NCI-H146 (cell line): ENCODE measurements around the gene MCTP2.
"Not testable (repeated sequence)": the region's sequence is repeated elsewhere in the genome, so short reads cannot be mapped to it uniquely, and the experiment has no call there.

Source experiments
- DNase-seq: peaks from one replicate; lab custom pipeline; 2025; lab: John Stamatoyannopoulos, UW

MCTP2 gene

DNA sequence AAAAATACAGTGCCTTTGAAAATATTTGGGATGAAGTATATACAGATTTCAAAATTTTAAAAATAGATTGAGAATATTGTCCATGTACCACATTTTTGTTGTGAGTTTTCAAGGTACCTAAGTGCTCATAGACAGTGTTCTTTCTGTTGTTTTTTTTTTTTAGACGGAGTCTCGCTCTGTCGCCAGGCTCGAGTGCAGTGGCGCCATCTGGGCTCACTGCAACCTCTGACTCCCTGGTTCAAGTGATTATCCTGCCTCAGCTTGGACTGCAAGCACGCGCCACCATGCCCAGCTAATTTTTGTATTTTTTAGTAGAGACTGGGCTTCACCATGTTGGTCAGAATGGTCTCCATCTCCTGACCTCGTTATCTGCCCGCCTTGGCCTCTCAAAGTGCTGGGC is 223.9 kb downstream of the MCTP2 start:
- DNase-seq = no peak

GRCh38 chr15:94456226-94456625 is 224.9 kb downstream of the MCTP2 start:
- no peak for DNase-seq

DNA sequence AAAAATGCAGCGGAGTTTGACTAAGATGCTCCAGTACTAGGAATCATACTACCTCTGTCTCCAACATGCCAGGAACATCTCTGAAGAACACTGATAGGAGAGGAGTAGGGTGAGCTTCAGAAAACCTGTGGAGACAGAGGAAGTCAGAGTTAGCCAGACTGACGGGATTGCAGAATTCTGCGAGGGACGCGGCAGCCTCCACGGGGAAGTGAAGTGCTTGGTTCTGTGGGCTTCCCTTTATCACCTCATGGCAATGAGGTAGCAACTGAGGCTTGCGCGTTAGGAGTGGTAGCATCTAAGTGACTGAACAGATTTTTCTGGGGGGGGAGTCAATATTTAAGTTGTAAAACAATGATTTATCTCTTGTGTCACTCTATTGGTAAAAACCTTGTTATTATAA is 226.3 kb downstream of the MCTP2 start:
- no peak for DNase-seq

DNA sequence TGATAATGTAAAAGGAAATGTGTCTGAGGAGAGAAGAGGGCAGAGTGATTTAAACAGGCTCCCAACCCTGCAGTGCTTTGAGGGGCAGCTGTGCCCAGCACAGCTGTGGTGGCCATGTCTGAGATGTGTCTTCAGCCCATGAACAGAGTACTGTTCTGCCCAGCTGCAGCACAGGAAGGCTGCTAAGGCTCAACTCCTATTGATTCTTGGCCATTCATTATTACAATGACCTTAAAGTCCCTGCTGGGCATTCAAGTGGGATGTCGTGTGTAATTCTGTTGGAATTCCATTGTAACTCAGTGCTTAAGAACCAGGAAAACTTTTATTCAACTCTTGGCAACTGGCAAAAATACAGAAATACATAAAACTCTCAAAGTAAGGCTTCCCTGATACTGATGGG is 229.3 kb downstream of the MCTP2 start:
- no peak for DNase-seq

DNA sequence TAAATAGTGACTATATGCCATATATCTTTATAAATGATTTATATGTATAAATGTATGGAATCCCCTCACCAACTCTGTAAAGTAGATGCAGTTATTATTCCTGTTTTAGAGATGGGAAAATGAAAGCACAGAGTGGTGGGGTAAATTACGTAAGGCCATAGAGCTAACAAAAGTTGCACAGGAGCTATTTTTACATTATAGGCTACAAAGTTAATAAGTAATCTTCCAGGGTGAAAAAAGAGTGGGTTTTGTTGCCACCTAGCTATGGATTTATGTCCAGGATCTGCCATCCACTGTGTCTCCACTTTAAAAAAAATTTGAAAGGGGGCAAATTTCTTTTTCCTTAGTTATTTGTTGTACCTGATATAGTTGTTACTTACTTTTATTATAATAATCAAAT is 235.7 kb downstream of the MCTP2 start:
- no peak for DNase-seq

DNA sequence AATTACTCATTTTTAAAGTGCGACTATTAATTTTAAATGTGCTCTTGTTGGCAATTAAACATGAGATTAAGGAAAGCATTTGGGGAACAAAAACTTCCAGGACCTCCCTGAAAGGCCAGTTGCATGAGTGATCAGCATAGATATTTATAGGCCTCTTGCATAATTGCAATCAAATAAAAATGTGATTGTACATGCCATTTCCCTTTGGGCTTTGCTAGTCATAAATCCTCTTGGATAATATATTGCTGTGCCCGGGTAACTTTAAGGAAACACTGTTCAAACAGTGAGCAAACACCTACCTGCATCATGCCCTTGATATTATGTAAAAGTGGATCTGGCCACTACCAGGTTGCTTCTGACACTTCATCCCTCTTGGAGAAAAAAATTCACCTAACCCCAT is 239.1 kb downstream of the MCTP2 start:
- no peak for DNase-seq

DNA sequence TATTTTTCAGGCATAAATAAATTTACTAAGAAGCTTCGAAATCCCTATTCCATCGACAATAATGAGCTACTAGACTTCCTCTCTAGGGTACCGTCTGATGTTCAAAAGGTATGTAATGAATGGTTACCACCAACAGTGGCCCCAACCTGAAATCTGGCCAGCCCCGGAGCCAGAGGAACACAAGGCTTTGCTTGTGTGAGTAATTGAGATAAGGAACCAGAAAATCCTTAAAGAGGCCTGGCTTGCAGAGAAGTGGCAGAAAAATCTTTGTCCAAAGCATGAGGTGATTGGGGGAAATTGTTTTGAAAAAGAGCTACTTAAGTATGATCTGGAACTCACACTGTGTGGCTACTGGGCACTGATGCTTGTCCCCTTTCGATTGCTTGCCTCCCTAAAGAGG is 245.3 kb downstream of the MCTP2 start:
- no peak for DNase-seq

- DNase-seq = no peak
Measured at GRCh38 chr15:94477913-94478553, 246.7 kb downstream of the MCTP2 start.

GRCh38 chr15:94478763-94479162 is 247.4 kb downstream of the MCTP2 start:
- peak; percentile 10 for DNase-seq

- peak; percentile 14 for DNase-seq
Measured at GRCh38 chr15:94480289-94480834, 249.0 kb downstream of the MCTP2 start.

DNA sequence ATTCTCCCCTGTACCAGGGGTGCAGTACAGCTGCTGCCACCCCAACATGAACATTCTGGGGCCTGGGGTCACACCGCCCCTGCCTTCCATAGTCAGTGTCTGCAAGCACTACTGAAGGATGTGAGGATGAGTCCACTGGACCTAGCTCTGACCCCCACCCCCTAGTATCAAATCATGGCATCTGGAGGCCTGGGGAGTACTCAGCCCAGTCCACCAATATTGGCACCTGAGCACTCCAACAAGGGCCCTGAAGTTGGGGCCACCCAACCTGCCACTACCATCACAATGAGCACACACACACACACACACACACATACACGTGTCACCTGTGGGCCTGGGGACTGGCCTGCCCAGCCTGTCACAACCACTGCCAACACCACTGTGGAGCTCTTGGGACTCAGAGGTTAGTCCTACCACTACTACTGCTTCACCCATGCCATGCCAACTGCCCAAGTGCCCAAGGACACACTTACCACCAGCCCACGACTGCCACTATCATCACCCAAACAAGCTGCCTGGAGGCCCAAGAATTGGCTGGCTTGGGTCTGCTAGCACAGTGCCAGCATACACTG is 253.9 kb downstream of the MCTP2 start:
- DNase-seq = no peak

DNA sequence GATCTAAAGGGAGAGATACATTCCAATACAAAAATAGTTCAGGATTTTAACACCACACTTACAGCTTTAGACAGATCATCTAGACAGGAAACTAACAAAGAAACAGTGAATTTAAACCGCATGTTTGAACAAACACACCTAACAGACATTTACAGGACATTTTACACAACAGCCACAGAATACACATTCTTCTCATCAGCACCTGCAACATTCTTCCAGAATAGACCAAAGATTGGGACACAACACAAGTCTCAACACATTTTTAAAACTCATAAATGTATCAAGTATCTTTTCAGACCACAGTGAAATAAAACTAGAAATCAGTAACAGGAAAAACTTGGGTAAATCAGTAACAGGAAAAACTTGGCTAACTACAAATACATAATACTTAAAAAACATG is 256.3 kb downstream of the MCTP2 start:
- no peak for DNase-seq

GRCh38 chr15:94493176-94493575 is 261.8 kb downstream of the MCTP2 start:
- DNase-seq = no peak

DNA sequence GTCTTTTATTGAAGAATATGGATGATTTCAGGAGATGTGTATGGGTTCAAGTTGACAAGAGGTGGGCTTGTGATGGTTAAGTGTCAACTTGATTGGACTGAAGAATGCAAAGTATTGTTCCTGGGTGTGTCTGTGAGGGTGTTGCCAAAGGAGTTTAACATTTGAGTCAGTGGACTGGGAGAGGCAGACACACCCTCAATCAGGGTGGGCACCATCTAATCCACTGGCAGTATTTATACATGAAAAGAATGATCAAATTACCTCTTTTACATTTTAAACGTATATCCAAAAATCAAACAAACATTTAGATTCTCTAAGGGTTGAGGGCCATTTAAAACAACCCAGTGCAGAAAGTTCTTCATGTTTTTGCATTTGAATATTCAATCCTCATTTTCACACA is 262.2 kb downstream of the MCTP2 start:
- DNase-seq = not testable (repeated sequence)

GRCh38 chr15:94494732-94495131 is 263.4 kb downstream of the MCTP2 start:
- no peak for DNase-seq

GRCh38 chr15:94503293-94503692 is 271.9 kb downstream of the MCTP2 start:
- DNase-seq = no peak

- no peak for DNase-seq
Measured at GRCh38 chr15:94509259-94509658, 277.9 kb downstream of the MCTP2 start.

GRCh38 chr15:94522125-94522524 is 290.8 kb downstream of the MCTP2 start:
- no peak for DNase-seq

DNA sequence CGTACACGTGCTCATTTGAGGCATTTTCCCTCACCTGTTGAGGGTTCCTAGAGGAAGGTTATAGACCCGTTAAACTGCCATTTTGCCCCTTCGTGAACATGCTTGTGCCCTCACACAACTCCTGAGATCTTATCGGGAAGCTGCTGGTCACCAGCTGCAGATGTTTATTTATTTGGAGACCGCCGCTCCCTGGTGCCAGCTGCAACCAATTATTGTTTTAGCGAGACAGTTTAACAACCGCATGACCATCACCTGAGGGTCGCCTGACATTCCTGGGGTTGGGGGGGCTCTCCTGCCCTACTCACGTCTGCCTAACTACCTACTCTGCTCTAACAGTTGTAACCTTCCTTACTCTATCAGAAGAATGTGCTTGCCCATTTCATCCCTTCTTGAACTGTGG is 292.5 kb downstream of the MCTP2 start:
- no peak for DNase-seq

- no peak for DNase-seq
Measured at GRCh38 chr15:94524565-94524964, 293.2 kb downstream of the MCTP2 start.

GRCh38 chr15:94526071-94526689 is 294.8 kb downstream of the MCTP2 start:
- no peak for DNase-seq

- no peak for DNase-seq
Measured at GRCh38 chr15:94532226-94532625, 300.9 kb downstream of the MCTP2 start.
